ENCODE results near the gene KREMEN2. TPM values are rescaled to one million over a fixed set of nuclear protein-coding genes. Genes with fewer than 3 reads are reported as not detected.

The KREMEN2 gene, protein sequence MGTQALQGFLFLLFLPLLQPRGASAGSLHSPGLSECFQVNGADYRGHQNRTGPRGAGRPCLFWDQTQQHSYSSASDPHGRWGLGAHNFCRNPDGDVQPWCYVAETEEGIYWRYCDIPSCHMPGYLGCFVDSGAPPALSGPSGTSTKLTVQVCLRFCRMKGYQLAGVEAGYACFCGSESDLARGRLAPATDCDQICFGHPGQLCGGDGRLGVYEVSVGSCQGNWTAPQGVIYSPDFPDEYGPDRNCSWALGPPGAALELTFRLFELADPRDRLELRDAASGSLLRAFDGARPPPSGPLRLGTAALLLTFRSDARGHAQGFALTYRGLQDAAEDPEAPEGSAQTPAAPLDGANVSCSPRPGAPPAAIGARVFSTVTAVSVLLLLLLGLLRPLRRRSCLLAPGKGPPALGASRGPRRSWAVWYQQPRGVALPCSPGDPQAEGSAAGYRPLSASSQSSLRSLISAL
- total RNA-seq (2014; rRNA removed; shearing (Covaris generic)) = 2.4 and 4.1 TPM in 2 replicates

GRCh38 chr16:2963723-2964474 lies at the start of gene KREMEN2:
Gene KREMEN2, plus strand, starts transcription at chr16:2964275. Its CDS starts 246 bp downstream, at chr16:2964521.

GRCh38 chr16:2968738-2969544 lies 4.9 kb downstream of the KREMEN2 start, which contains the start of gene PAQR4:
Gene PAQR4, plus strand, starts transcription at chr16:2969348. Its CDS starts 327 bp downstream, at chr16:2969675.

DNA sequence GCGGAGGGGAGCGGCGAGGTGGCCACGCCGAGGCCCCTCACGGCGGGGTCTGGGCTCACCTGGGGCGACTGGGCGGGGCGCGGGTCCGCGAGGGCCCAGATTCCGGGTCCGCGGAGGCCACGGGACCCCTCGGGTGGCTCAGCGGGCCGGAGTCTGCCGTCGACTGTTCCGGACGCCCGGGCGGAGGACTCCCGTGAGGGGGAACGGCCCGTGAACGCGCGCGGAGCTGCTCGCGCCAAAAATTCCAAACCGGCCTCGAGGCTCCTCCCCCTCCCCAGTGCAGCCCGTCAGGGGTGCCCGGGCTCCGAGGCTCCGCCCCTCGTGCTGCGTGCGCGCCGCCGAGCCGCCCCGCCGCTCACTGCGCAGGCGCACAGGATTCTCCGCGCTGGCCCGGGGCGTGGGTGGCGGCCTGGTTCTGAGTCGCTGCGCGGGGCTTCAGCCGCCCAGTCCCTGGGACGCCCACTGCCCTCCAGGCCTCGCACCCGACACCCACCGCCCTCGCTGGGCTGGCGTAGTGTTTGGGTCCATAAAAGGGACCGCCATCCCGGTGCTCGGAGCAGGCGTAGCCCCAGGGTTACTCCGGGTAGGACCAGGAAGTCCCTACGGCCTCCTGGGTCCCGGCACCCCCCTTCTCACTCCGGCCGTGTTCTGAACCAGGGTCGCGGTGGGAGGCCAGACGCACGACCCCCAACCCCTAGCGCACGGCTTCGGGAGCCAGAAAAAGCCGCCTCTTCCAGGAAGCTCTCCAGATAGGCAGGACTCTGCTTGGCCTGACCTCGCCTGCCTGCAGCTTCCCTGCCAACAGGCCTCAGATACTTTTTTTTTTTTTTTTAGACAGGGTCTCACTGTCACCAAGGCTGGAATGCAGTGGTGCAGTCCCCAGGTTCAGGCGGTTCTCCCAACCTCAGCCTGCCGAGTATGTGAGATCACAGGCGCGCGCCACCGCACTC lies 16.4 kb downstream of the KREMEN2 start, which contains the start of gene PKMYT1:
Gene PKMYT1 (minus strand): TSS at position 220 of the 950 bp plus-strand sequence. CDS start 789 bp downstream, outside the sequence.

GRCh38 chr16:3012828-3013420 lies 48.8 kb downstream of the KREMEN2 start, which contains the start of gene CLDN9:
Gene CLDN9, plus strand, starts transcription at chr16:3012923. Its CDS starts 440 bp downstream, at chr16:3013363.

Small RNA genes lying within 50 kb of the gene (small RNA-seq; reads per million reads assigned to genes)
- not detected for gene LINC00514

Other genes starting within 250 kb of the KREMEN2 start
- 0.64 and 1.5 TPM in 2 replicates for gene PRSS27, start 244.1 kb upstream of the KREMEN2 start, total RNA-seq (2014; rRNA removed; shearing (Covaris generic))
- 99.8 and 114 TPM in 2 replicates for gene SRRM2, start 211.6 kb upstream of the KREMEN2 start, total RNA-seq (2014; rRNA removed; shearing (Covaris generic))
- 281 and 333 TPM in 2 replicates for gene ELOB, start 187.0 kb upstream of the KREMEN2 start, total RNA-seq (2014; rRNA removed; shearing (Covaris generic))
- gene PRSS33, start 176.7 kb upstream of the KREMEN2 start, total RNA-seq (2014; rRNA removed; shearing (Covaris generic)) = 12.7 and 14.9 TPM in 2 replicates
- not detected in 2 replicates for gene PRSS41, start 165.8 kb upstream of the KREMEN2 start, total RNA-seq (2014; rRNA removed; shearing (Covaris generic))
- gene PRSS21, start 147.0 kb upstream of the KREMEN2 start, total RNA-seq (2014; rRNA removed; shearing (Covaris generic)) = not detected in 2 replicates
- 0.45 TPM in 1 of 2 replicates, not detected in the other for gene ZG16B, start 134.0 kb upstream of the KREMEN2 start, total RNA-seq (2014; rRNA removed; shearing (Covaris generic))
- not detected in 2 replicates for gene PRSS22, start 106.1 kb upstream of the KREMEN2 start, total RNA-seq (2014; rRNA removed; shearing (Covaris generic))
- gene FLYWCH2, start 81.1 kb upstream of the KREMEN2 start, total RNA-seq (2014; rRNA removed; shearing (Covaris generic)) = 68.2 and 79.2 TPM in 2 replicates
- gene FLYWCH1, start 52.3 kb upstream of the KREMEN2 start, total RNA-seq (2014; rRNA removed; shearing (Covaris generic)) = 41.3 and 52.4 TPM in 2 replicates
- gene PAQR4, start 5.1 kb downstream of the KREMEN2 start, total RNA-seq (2014; rRNA removed; shearing (Covaris generic)) = 53.7 and 63.3 TPM in 2 replicates
- gene PKMYT1, start 16.2 kb downstream of the KREMEN2 start, total RNA-seq (2014; rRNA removed; shearing (Covaris generic)) = 43.6 and 56.7 TPM in 2 replicates
- gene CLDN9, start 48.6 kb downstream of the KREMEN2 start, total RNA-seq (2014; rRNA removed; shearing (Covaris generic)) = not detected in 2 replicates
- gene CLDN6, start 53.9 kb downstream of the KREMEN2 start, total RNA-seq (2014; rRNA removed; shearing (Covaris generic)) = not detected in 2 replicates
- 716 and 822 TPM in 2 replicates for gene TNFRSF12A, start 56.1 kb downstream of the KREMEN2 start, total RNA-seq (2014; rRNA removed; shearing (Covaris generic))
- gene HCFC1R1, start 59.7 kb downstream of the KREMEN2 start, total RNA-seq (2014; rRNA removed; shearing (Covaris generic)) = 126 and 144 TPM in 2 replicates
- gene THOC6, start 59.8 kb downstream of the KREMEN2 start, total RNA-seq (2014; rRNA removed; shearing (Covaris generic)) = 63.8 and 65.4 TPM in 2 replicates
- gene BICDL2, start 72.7 kb downstream of the KREMEN2 start, total RNA-seq (2014; rRNA removed; shearing (Covaris generic)) = not detected in 2 replicates
- gene MMP25, start 82.3 kb downstream of the KREMEN2 start, total RNA-seq (2014; rRNA removed; shearing (Covaris generic)) = 0.16 and 0.75 TPM in 2 replicates
- gene IL32, start 101.4 kb downstream of the KREMEN2 start, total RNA-seq (2014; rRNA removed; shearing (Covaris generic)) = 2.2 TPM in 1 of 2 replicates, not detected in the other
- 0.26 and 2.2 TPM in 2 replicates for gene ZSCAN10, start 135.0 kb downstream of the KREMEN2 start, total RNA-seq (2014; rRNA removed; shearing (Covaris generic))
- 16.9 and 18.4 TPM in 2 replicates for gene ZNF205, start 148.3 kb downstream of the KREMEN2 start, total RNA-seq (2014; rRNA removed; shearing (Covaris generic))
- gene ZNF213, start 170.8 kb downstream of the KREMEN2 start, total RNA-seq (2014; rRNA removed; shearing (Covaris generic)) = 5.2 and 6.7 TPM in 2 replicates
- gene OR1F1, start 223.9 kb downstream of the KREMEN2 start, total RNA-seq (2014; rRNA removed; shearing (Covaris generic)) = not detected in 2 replicates

Measured in A375 (cell line).